Astrocyte (in vitro differentiated cells and primary cell): Measurements from ENCODE around the gene DHX58. TPM values are rescaled to one million over a fixed set of nuclear protein-coding genes. Genes with fewer than 3 reads are reported as not detected.

Experiments
- DNase-seq: peaks from one replicate; pipeline ENCODE4 v3.0.0-alpha.2; 2010; ENCODE audit warnings: low read depth
- FAIRE-seq: peaks from 2 replicates; lab custom pipeline; 2011; peaks lifted over from hg19 to GRCh38; lab: Jason Lieb, UNC
- H2AFZ ChIP-seq: 2 replicates; pipeline ENCODE4 v1.6.0; 2012; ENCODE audit warnings: low read depth, low read length, inconsistent platforms
- H3K27ac ChIP-seq: 2 replicates; pipeline ENCODE4 v1.5.1; 2011; ENCODE audit warnings: low read depth, low read length, inconsistent platforms
- H3K27me3 ChIP-seq: 2 replicates; pipeline ENCODE4 v1.6.0; 2011; ENCODE audit warnings: low read length, inconsistent platforms; ENCODE audit not compliant: insufficient read depth
- H3K36me3 ChIP-seq: 2 replicates; pipeline ENCODE4 v1.5.1; 2011; ENCODE audit warnings: low read length, inconsistent platforms; ENCODE audit not compliant: insufficient read depth
- H3K4me1 ChIP-seq: 2 replicates; pipeline ENCODE4 v1.5.1; 2011; ENCODE audit warnings: low read length, inconsistent platforms; ENCODE audit not compliant: insufficient read depth
- H3K4me2 ChIP-seq: 2 replicates; pipeline ENCODE4 v1.6.0; 2012; ENCODE audit warnings: low read length, inconsistent platforms
- H3K4me3 ChIP-seq: 2 replicates; pipeline ENCODE4 v1.5.1; 2011; ENCODE audit warnings: low read depth, mild to moderate bottlenecking, low read length, inconsistent platforms; ENCODE audit not compliant: insufficient read depth
- H3K79me2 ChIP-seq: 2 replicates; pipeline ENCODE4 v1.6.0; 2012; ENCODE audit warnings: mild to moderate bottlenecking, low read length, inconsistent platforms; ENCODE audit not compliant: insufficient read depth
- H3K9ac ChIP-seq: 2 replicates; pipeline ENCODE4 v1.6.0; 2012; ENCODE audit warnings: mild to moderate bottlenecking, low read length, inconsistent platforms
- H3K9me3 ChIP-seq: 2 replicates; pipeline ENCODE4 v1.5.1; 2012; ENCODE audit warnings: low read depth, mild to moderate bottlenecking, low read length, inconsistent platforms; ENCODE audit not compliant: insufficient read depth
- H4K20me1 ChIP-seq: 2 replicates; pipeline ENCODE4 v1.6.0; 2012; ENCODE audit warnings: low read length, inconsistent platforms; ENCODE audit not compliant: insufficient read depth
- H3K27ac Mint-ChIP-seq: one replicate; pipeline ENCODE4 v1.8.0; 2021; ENCODE audit warnings: mild to moderate bottlenecking, mixed read lengths; ENCODE audit not compliant: unreplicated experiment
- H3K27me3 Mint-ChIP-seq: one replicate; pipeline ENCODE4 v1.8.0; 2021; ENCODE audit warnings: low read depth, mixed read lengths; ENCODE audit not compliant: unreplicated experiment
- H3K36me3 Mint-ChIP-seq: one replicate; pipeline ENCODE4 v1.8.0; 2021; ENCODE audit warnings: low read depth, mixed read lengths; ENCODE audit not compliant: unreplicated experiment
- H3K4me1 Mint-ChIP-seq: one replicate; pipeline ENCODE4 v1.8.0; 2021; ENCODE audit warnings: low read depth, mixed read lengths; ENCODE audit not compliant: unreplicated experiment
- H3K4me3 Mint-ChIP-seq: one replicate; pipeline ENCODE4 v1.8.0; 2021; ENCODE audit warnings: mild to moderate bottlenecking, moderate library complexity, mixed read lengths; ENCODE audit not compliant: unreplicated experiment
- H3K9me3 Mint-ChIP-seq: one replicate; pipeline ENCODE4 v1.8.0; 2021; ENCODE audit warnings: mild to moderate bottlenecking, mixed read lengths; ENCODE audit not compliant: unreplicated experiment
- CTCF ChIP-seq: IDR thresholded peaks from 2 replicates; pipeline ENCODE4 v1.5.1; 2011; ENCODE audit warnings: low read depth, mild to moderate bottlenecking, inconsistent platforms, low read length, moderate library complexity; ENCODE audit not compliant: insufficient read depth
- EZH2 ChIP-seq: IDR thresholded peaks from 2 replicates; pipeline ENCODE4 v1.6.1; 2012; ENCODE audit warnings: mild to moderate bottlenecking, low read length, inconsistent platforms; ENCODE audit not compliant: insufficient read depth
- total RNA-seq: library from RNA; stranded (reverse); gene quantifications from 2 replicates; pipeline ENCODE4 v1.2.1, GENCODE V29; 2021

Gene DHX58
- total RNA-seq, 1 donor from 2014 or later, result 5.4 TPM

DNA sequence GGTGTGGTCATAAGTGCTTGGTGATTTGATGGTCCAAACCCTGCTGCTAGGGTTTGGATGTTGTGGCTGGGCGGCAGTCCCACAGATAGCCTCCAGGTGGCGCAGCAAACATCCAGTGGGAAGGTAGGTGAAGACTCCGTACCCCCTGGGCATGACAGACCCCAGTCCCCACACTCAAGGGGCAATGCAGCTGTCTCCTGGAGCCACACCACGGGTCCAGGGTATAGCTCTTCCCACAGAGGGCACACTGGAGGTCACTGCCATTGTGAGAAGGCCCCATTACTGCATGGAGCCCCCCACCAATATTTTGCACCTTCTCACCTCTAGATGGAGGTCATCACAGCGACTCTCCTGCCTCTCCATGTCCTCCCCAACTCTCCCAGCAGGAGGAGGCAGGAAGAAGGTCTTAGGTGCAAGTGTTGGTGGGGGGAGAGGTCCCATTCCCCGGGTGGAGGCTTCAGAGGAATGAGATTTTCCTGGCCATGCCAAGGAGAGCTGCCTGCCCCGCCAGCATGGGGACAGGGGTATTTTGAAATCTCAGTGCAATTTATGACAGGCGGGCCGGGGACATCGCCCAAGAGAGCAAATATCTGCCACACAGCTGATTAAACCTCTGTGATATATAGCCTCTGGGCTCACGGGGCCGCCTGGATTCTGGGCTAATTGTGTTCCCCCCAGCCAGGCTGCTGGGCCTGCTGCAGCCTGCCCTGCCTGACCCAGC, 45.0 kb downstream of the DHX58 start:
- Histone ChIP-seq H3K9me3 (no peaks in the 10 kb centered on the region), H3K27ac (no peak overlapping the region), H4K20me1 (no peaks in the 10 kb centered on the region), H3K36me3 (no peaks in the 10 kb centered on the region), H3K4me1 (no peaks in the 10 kb centered on the region), H3K79me2 (no peaks in the 10 kb centered on the region), H3K4me2 (no peak overlapping the region), H3K27me3 (peaks cover 9% of the 10 kb centered on the region), H2AFZ (no peak overlapping the region), H3K4me3 (no peak overlapping the region), H3K9ac (no peak overlapping the region)
- Mint-ChIP-seq H3K4me1 (peaks cover 5% of the 10 kb centered on the region), H3K27ac (no peak overlapping the region), H3K9me3 (peaks cover 3% of the 10 kb centered on the region), H3K36me3 (no peaks in the 10 kb centered on the region), H3K4me3 (no peak overlapping the region), H3K27me3 (peaks cover 36% of the 10 kb centered on the region)
- DNase-seq (no peak), FAIRE-seq (no peak)
- TF ChIP-seq CTCF (peak; percentile 81), EZH2 (no peak)

GRCh38 chr17:42065201-42065600, 47.3 kb downstream of the DHX58 start:
- no peak overlapping the region for H3K27ac Mint-ChIP-seq
- H3K9ac ChIP-seq, result no peak overlapping the region
- no peaks in the 10 kb centered on the region for H3K4me1 ChIP-seq
- peaks cover 3% of the 10 kb centered on the region for H3K9me3 Mint-ChIP-seq
- no peaks in the 10 kb centered on the region for H4K20me1 ChIP-seq
- no peak overlapping the region for H3K4me3 Mint-ChIP-seq
- peaks cover 5% of the 10 kb centered on the region for H3K4me1 Mint-ChIP-seq
- H3K27me3 Mint-ChIP-seq, result peaks cover 35% of the 10 kb centered on the region
- H3K4me2 ChIP-seq, result no peak overlapping the region
- H3K27ac ChIP-seq, result no peak overlapping the region
- DNase-seq (no peak), FAIRE-seq (no peak)
- H3K9me3 ChIP-seq, result no peaks in the 10 kb centered on the region
- peaks cover 2% of the 10 kb centered on the region for H3K27me3 ChIP-seq
- TF ChIP-seq EZH2 (no peak), CTCF (no peak)
- no peak overlapping the region for H3K4me3 ChIP-seq
- H3K79me2 ChIP-seq, result no peaks in the 10 kb centered on the region
- H3K36me3 Mint-ChIP-seq, result peaks cover under 1% of the 10 kb centered on the region
- no peak overlapping the region for H2AFZ ChIP-seq
- no peaks in the 10 kb centered on the region for H3K36me3 ChIP-seq

DNA sequence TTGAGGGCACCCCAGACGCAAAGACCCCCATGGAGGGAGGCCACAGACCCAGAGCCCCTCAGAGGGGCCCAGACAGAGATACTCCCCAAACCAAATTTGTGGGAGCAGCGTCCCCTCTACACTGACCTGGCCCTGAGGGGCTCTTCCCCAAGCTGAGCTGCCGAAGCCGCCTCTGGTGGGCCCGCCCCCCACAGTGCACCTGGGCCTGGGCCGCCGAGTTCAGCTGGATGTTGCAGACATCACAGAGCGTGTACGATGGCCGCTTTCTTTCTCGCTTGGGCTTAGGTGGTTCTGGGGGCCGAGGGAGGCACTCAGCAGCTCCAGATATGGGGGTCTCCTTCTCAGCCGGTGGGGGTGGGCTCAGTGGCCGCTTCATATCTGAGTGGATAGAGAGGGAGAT, 49.8 kb downstream of the DHX58 start:
- H3K79me2 ChIP-seq, result no peaks in the 10 kb centered on the region
- H3K27me3 Mint-ChIP-seq, result peaks cover 32% of the 10 kb centered on the region
- DNase-seq (no peak), FAIRE-seq (no peak)
- H3K4me3 Mint-ChIP-seq, result peak overlapping the region; percentile 27
- no peak overlapping the region for H3K27ac Mint-ChIP-seq
- H3K9me3 ChIP-seq, result no peaks in the 10 kb centered on the region
- no peak overlapping the region for H3K9ac ChIP-seq
- TF ChIP-seq CTCF, result no peak
- no peak for TF ChIP-seq EZH2
- H3K27ac ChIP-seq, result no peak overlapping the region
- peaks cover 2% of the 10 kb centered on the region for H3K36me3 Mint-ChIP-seq
- peaks cover 2% of the 10 kb centered on the region for H3K27me3 ChIP-seq
- H3K9me3 Mint-ChIP-seq, result peaks cover 3% of the 10 kb centered on the region
- no peaks in the 10 kb centered on the region for H3K36me3 ChIP-seq
- no peak overlapping the region for H3K4me2 ChIP-seq
- no peaks in the 10 kb centered on the region for H4K20me1 ChIP-seq
- no peaks in the 10 kb centered on the region for H3K4me1 ChIP-seq
- H3K4me3 ChIP-seq, result no peak overlapping the region
- H2AFZ ChIP-seq, result no peak overlapping the region
- H3K4me1 Mint-ChIP-seq, result peaks cover 5% of the 10 kb centered on the region
